ENCODE measurements around the gene LRIG3.

GRCh38 chr12:58873496-58873895 is 46.8 kb downstream of the LRIG3 start:
- TF ChIP-seq CTCF (IDR thresholded peaks at IDR 0.05): no peak
- no peak for TF ChIP-seq POLR2A (IDR thresholded peaks at IDR 0.05)
- no peak for TF ChIP-seq POLR2AphosphoS5 (IDR thresholded peaks at IDR 0.05)

All from prostate gland (tissue), 2 donors.